NCI-H2196 treated with DMSO at 0.1 percent for 48 hours (cell line): ENCODE measurements around the gene SORCS2.
"Not testable (repeated sequence)": the region's sequence is repeated elsewhere in the genome, so short reads cannot be mapped to it uniquely, and the experiment has no call there.

Source experiments
- DNase-seq: peaks from one replicate; lab custom pipeline; 2025; ENCODE audit not compliant: unreplicated experiment; lab: John Stamatoyannopoulos, UW

Gene SORCS2

DNA sequence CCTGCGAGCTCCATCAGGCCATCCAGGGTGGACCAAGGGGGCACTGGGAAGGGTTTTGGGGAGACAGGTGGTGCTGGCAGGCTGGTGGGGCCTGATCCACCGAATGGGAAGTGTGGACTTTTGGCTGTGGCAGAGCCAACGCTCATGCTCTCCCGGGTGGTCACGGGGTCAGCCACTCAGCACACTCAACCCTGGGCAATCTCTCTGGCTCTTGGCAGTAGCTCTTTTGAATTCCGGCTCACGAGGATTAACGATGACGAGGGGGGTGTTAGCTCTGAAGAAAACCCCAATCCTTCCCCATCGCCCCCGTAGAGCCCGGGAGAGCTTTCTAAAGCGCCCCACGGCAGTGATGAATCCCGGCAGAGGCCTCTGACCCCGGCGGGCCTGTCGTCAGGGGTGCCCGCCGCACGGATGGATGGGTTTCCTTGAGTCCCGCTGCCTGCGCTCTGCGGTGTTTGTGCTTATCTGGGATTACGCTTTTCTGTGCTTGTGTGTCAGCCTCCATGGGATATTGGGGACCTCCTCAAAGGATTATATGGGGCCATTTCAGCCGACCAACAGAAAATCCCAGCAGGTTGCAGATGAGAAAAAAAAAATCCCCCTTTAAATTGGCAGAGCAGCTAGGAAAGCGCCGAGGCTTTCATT is 399.2 kb downstream of the SORCS2 start:
- DNase-seq = no peak

DNA sequence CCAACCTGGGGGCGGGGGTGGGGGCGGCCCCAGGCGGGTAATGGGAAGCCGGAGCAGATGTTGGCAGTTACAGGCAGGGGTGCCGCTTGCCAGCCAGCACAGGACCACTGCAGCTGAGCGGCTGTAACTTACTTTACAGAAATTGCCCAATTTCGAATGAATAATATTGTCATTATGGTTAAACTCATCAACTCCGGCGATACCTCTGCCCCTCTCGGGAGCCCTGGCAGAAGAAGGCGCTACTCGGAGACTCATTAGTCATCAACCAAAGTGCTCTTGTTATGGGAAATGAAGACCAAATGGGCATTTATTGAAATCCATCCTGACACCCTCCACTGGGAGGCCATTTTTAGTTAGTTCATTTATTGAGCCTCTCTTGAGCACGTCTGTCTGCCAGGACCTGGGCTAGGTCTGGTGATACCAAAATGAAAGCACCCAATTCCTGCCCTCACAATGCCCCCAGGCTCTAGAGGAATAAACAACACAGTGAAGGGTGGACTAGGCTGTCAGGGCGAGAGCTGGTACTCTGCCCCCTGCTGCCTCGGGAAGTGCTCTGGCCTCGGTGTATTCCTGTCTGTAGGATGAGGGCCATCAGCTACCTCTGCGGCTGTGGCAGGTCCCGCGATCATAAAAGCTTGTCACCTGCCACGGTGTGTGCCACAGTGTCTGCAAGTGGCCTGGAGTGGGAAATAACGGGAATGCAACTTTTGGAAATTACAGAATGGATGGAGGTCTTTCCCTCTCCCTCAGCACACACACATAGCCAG is 401.5 kb downstream of the SORCS2 start:
- DNase-seq = no peak

GRCh38 chr4:7595934-7596461 is 403.7 kb downstream of the SORCS2 start:
- no peak for DNase-seq

GRCh38 chr4:7596918-7597606 is 404.7 kb downstream of the SORCS2 start:
- no peak for DNase-seq

DNA sequence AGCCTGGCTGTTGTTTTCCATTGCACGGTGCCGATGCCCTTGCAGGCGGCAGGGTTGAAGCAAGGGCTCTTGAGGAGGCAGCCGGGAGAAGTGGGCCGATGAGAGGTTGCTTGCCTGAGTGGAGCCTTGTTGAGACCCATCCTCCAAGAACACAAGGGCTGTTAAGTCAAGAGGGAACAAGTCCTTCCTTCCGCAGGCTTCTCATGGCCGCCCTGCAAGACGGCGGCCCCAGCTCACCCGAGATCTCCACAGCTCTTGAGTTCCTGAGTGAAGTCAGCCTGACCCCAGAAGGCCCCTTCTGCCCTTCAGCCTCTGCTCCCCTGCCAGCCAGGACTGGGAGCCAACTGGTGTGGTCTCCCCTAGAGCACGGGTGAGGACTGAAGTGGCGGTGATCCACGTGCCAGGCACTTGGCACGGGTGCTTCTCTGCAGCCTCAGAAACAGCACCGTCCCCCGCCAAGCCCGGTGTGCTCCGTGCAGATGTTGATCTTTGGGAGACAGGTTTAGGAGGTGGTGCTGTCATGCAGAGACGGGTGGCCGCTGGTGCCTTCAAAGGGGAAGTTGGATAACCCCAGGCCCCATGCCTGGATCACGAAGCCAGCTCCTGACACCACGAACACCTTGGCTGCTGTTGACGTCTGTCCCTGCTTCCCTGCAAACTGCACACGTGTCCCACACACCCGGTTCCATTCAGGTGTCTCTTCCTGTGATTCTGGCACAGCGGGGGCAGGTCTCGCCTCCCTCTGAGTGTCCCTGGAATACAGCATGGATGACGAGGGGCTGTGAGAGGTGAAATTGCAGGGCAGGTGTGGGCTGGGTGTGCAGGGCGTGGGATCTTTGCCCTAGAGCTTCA is 406.8 kb downstream of the SORCS2 start:
- no peak for DNase-seq

DNA sequence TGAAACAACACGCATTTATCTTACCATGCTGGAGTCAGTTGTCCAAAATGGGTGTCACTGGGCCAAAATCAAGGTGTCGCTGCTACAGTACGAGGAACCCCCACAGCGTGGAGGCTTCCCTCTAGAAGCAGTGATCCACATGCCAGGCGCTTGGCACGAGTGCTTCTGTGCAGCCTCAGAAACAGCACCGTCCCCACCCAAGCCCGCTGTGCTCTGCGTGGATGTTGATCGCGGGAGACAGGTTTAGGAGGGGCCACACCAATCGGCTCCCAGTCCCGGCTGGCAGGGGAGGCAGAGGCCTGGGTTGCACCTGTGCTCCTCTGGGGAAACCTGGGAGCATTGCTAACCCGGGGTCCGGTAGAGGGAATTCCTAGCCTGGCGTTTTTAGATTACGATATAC is 407.9 kb downstream of the SORCS2 start:
- no peak for DNase-seq

GRCh38 chr4:7602166-7602565 is 409.8 kb downstream of the SORCS2 start:
- DNase-seq = not testable (repeated sequence)

GRCh38 chr4:7607156-7607910 is 415.0 kb downstream of the SORCS2 start:
- DNase-seq = no peak

DNA sequence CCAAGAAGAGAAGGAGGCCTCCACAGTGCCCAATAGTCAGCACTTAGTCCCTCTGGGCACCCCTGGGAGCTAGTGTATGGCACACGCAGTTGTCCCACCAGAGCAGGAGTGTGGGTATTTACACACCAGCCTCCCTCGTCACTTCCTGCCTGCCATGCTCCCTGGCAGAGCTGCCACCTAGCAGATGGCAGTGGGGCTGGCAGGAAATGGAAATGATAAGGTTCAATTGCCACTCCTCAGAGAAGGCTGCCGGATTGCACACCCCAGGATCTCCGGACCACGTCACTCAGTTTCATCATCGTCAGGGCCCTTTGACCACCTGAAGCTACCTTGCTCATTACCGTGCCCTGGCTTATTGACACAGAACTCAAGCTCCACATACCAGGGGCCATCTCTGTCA is 415.7 kb downstream of the SORCS2 start:
- DNase-seq = no peak

GRCh38 chr4:7609316-7609715 is 417.0 kb downstream of the SORCS2 start:
- DNase-seq = no peak

DNA sequence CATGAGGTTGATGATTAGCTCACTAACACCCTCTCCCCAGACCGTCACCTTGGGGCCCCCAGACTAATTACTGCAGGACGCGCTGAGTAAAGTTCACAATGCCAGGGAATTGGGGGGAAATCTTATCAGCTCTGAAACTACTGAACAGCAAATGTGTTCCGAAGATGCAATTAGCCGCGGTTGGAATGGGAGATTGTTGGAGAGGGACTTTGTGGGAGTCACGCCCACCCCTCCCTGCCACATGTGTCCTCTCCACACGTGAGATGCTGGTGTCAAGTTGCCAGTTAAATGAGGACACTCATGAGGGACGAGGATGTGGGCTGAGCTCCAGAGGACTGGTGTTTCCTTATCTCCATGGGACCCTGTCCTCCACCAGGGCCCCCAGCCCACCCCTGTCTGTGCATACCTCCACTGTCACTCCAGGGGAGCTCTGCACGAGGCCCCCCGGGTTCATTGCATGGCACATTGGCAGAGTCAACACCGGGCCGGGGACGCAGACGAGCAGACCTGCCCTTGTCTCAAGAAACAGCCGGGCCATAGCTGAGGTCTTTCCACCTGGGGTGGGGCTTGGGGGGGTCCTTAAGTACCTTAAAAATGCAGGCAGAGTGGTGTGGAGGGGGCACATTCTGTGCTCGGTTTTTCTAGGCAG is 417.8 kb downstream of the SORCS2 start:
- DNase-seq = no peak

GRCh38 chr4:7610841-7611240 is 418.5 kb downstream of the SORCS2 start:
- no peak for DNase-seq

GRCh38 chr4:7612311-7612897 is 420.1 kb downstream of the SORCS2 start:
- DNase-seq = no peak

DNA sequence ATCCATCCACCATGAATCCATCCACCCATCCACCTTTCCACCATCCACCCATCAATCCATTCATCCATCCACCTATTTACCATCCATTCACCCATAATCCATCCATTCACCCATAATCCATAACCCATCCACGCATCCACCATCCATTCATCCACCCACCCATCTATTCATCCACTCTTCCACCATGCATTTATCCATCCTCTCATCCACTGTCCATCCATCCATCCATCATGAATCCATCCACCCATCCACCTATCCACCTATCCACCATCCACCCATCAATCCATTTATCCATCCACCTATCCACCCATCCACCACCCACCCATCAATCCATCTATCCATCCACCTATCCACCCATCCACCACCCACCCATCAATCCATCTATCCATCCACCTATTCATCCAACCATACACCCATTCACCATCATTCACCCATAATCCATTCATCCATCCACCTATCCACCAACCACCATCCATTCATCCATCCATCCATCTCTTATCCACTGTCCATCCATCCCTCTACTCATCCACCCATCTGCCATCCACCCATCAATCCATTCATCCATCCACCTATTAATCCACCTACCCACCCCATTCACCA is 422.1 kb downstream of the SORCS2 start:
- no peak for DNase-seq

- DNase-seq = no peak
Measured at GRCh38 chr4:7616193-7616592, 423.9 kb downstream of the SORCS2 start.

- no peak for DNase-seq
Measured at GRCh38 chr4:7618361-7618760, 426.0 kb downstream of the SORCS2 start.

DNA sequence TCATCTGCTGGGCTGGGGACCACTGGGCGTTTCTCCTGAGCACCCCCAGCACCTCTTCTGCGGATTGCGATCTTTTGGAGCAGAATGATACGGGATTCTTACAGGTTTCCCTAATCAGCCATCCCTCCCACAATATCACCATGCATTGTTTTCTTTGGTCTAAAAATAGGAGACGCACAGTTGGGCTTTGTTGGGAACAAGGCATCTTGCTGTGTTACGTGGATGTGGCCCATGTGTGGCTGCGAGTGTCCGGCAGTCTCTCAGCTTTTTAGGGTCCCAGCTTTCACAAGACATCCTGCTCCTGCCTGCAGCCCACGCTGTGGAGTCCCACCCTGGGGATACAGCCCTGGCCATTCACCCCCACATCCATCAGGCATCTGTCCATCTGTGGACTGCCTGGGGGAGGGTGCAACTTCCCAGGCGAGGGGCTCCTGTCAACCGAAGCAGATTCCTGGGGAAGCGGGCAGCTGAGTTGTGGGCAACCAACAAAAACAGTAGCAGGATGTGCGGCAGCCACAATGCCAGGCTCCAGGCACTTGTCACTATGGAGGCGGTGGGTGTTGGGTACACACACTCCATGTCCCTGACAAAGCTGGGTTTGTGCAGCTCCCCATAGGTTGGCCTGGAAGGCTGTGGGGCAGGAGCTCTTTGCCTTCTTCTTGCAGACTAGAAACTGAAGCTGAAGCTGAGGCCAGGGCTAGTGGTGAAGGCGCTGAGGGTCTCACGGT is 427.9 kb downstream of the SORCS2 start:
- DNase-seq = no peak

- DNase-seq = no peak
Measured at GRCh38 chr4:7620814-7621176, 428.5 kb downstream of the SORCS2 start.
